DND-41 (cell line): ENCODE results near the gene PRR5.
"Not testable (repeated sequence)": the region's sequence is repeated elsewhere in the genome, so short reads cannot be mapped to it uniquely, and the experiment has no call there.

Experiments used
- ATAC-seq: fragments of 200-7000 bp; cut with Tn5 transposase; 3 replicates; pipeline ENCODE4 v1.9.1; 2021; ENCODE audit warnings: low read depth; ENCODE audit not compliant: insufficient read depth
- DNase-seq: peaks from one replicate; pipeline ENCODE4 v3.0.0-alpha.2; 2020
- H2AFZ ChIP-seq: 2 replicates; pipeline ENCODE4 v1.6.0; 2012; ENCODE audit warnings: low read depth, low read length
- H3K27ac ChIP-seq: 2 replicates; pipeline ENCODE4 v1.5.1; 2012; ENCODE audit warnings: low read length, inconsistent platforms
- H3K27me3 ChIP-seq: fragments of 200-600 bp; sonication (generic); 2 replicates; pipeline ENCODE4 v1.6.0; 2012; ENCODE audit warnings: low read length, mild to moderate bottlenecking, inconsistent platforms; ENCODE audit not compliant: insufficient read depth, poor library complexity
- H3K36me3 ChIP-seq: 2 replicates; pipeline ENCODE4 v1.5.1; 2012; ENCODE audit warnings: low read length, inconsistent platforms; ENCODE audit not compliant: insufficient read depth
- H3K4me1 ChIP-seq: 2 replicates; pipeline ENCODE4 v1.5.1; 2012; ENCODE audit warnings: mild to moderate bottlenecking, low read length; ENCODE audit not compliant: insufficient read depth
- H3K4me2 ChIP-seq: 2 replicates; pipeline ENCODE4 v1.6.0; 2012; ENCODE audit warnings: mild to moderate bottlenecking, moderate library complexity, low read length, inconsistent platforms; ENCODE audit not compliant: insufficient read depth
- H3K4me3 ChIP-seq, 2 experiments: fragments of 200-600 bp in 1 of 2; shearing (Covaris generic) in 1 of 2; 2 replicates each; pipeline ENCODE4 v1.5.1; 2012 to 2016; ENCODE audit warnings: inconsistent platforms in 2 of 2, low read length in 2 of 2, mild to moderate bottlenecking in 2 of 2, low read depth in 1 of 2, moderate library complexity in 1 of 2
- H3K79me2 ChIP-seq: 2 replicates; pipeline ENCODE4 v1.6.0; 2012; ENCODE audit warnings: low read length, inconsistent platforms; ENCODE audit not compliant: insufficient read depth
- H3K9ac ChIP-seq: 2 replicates; pipeline ENCODE4 v1.6.0; 2012; ENCODE audit warnings: low read depth, mild to moderate bottlenecking, inconsistent platforms, low read length, moderate library complexity
- H3K9me3 ChIP-seq: 2 replicates; pipeline ENCODE4 v1.5.1; 2012; ENCODE audit warnings: low read length, moderate library complexity, mild to moderate bottlenecking, inconsistent platforms; ENCODE audit not compliant: insufficient read depth, severe bottlenecking
- H4K20me1 ChIP-seq: 2 replicates; pipeline ENCODE4 v1.6.0; 2012; ENCODE audit warnings: low read length; ENCODE audit not compliant: insufficient read depth
- EZH2 ChIP-seq: IDR thresholded peaks from 3 replicates; pipeline ENCODE4 v1.6.1; 2012; ENCODE audit warnings: borderline replicate concordance, low read depth, mild to moderate bottlenecking, moderate library complexity, low read length, inconsistent platforms; ENCODE audit not compliant: severe bottlenecking
- TF ChIP-seq, protein P1 (sequence below): IDR thresholded peaks from 2 replicates; pipeline ENCODE4 v1.5.1; 2012; ENCODE audit warnings: borderline replicate concordance, low read length, moderate library complexity, mild to moderate bottlenecking; ENCODE audit not compliant: poor library complexity, severe bottlenecking; ENCODE audit errors: extremely low read depth

PRR5 gene

DNA sequence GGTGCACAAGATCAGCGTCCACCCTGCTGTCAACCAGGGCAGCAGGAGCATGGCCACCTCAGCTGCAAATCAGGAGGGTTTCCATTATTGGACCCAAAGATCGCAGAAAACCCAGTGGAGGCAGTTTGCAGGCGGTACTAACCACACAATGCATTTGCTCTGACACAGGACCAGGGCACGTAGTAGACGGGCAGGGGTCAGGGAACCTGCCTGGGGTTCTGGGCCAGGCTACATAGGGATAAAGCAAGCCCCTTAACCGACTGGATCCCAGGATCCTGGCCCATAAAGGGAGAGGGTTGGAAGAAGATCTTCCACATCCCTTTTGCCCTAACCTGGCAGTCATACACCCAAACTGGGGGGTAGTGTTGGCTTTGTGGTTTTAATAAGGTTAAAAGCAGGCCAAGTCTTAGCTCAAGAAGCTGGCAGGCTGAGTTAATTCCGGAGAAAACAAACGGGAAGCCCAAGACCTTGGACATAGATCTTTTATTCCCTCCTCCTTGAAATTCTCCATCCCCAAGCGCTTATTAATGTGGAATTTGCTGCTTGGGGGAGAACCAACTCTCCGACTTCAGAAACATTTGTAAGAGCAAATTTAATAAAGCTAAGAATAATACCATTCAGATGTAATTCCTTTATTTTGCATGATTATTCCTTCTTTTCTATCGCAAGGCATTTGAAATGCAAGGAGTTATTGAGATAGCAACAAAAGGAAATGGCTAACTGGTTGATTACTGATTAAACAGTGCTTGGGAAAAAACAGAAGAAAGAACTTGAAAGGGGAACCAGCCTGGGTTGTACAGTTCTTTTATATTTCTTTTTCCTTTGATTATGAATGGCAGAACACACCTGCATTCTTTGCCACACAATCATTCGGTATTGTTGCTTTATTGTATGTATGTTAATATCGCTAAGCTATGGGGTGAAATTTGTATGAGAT lies 44.1 kb downstream of the PRR5 start:
- Histone ChIP-seq H3K4me2 (no peak overlapping the region), H3K9ac (no peak overlapping the region), H4K20me1 (peaks cover 6% of the 10 kb centered on the region; the same call in 1 of the 2 replicates), H3K36me3 (no peaks in the 10 kb centered on the region), H2AFZ (no peak overlapping the region), H3K79me2 (no peaks in the 10 kb centered on the region), H3K27me3 (no peaks in the 10 kb centered on the region), H3K4me3 (no peak overlapping the region), H3K9me3 (no peaks in the 10 kb centered on the region), H3K27ac (no peak overlapping the region), H3K4me1 (no peaks in the 10 kb centered on the region)
- ATAC-seq (no peak), DNase-seq (no peak)
- TF ChIP-seq, protein P1, sequence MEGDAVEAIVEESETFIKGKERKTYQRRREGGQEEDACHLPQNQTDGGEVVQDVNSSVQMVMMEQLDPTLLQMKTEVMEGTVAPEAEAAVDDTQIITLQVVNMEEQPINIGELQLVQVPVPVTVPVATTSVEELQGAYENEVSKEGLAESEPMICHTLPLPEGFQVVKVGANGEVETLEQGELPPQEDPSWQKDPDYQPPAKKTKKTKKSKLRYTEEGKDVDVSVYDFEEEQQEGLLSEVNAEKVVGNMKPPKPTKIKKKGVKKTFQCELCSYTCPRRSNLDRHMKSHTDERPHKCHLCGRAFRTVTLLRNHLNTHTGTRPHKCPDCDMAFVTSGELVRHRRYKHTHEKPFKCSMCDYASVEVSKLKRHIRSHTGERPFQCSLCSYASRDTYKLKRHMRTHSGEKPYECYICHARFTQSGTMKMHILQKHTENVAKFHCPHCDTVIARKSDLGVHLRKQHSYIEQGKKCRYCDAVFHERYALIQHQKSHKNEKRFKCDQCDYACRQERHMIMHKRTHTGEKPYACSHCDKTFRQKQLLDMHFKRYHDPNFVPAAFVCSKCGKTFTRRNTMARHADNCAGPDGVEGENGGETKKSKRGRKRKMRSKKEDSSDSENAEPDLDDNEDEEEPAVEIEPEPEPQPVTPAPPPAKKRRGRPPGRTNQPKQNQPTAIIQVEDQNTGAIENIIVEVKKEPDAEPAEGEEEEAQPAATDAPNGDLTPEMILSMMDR = no peak
- no peak for TF ChIP-seq EZH2

DNA sequence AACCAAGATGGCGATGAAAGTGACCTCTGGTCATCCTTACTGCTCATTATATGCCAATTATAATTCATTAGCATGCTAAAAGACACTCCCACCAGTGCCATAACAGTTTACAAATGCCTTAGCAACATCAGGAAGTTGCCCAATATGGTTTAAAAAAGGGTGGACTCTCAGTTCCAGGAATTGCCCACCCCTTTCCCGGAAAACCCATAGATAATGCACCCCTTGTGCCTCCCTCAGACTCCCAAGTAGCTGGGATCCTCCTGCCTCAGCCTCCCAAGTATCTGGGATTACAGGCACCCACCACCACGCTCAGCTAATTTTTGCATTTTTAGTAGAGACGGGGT lies 45.8 kb downstream of the PRR5 start:
- not testable (repeated sequence) for H3K27ac ChIP-seq, H3K4me2 ChIP-seq, H3K27me3 ChIP-seq, H3K4me1 ChIP-seq, DNase-seq, H4K20me1 ChIP-seq, H3K36me3 ChIP-seq, H3K4me3 ChIP-seq, H3K9me3 ChIP-seq, H2AFZ ChIP-seq, H3K9ac ChIP-seq, H3K79me2 ChIP-seq, ATAC-seq

DNA sequence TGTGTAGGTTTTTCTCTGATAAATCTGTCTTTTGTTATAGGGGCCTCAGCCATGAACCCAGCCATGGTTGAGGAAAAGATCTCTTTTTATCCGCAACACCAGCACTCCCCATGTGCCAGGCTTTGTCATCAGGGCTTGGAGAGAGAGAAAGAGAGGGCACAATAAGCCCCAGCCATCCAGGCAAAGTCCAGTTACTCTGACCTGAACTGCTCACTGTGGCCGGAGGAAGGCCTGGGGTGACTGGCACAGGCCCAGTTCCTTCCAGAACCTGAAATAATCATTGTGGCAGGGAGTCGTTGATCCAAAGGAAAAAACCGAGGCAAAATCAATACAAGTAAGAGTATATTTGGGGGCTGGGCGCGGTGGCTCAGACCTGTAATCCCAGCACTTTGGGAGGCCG lies 46.5 kb downstream of the PRR5 start:
- H3K4me2 ChIP-seq = no peak overlapping the region
- H3K27me3 ChIP-seq = no peaks in the 10 kb centered on the region
- no peaks in the 10 kb centered on the region for H3K36me3 ChIP-seq
- H2AFZ ChIP-seq = no peak overlapping the region
- DNase-seq = no peak
- no peak overlapping the region for H3K9ac ChIP-seq
- no peak overlapping the region for H3K4me3 ChIP-seq
- H3K9me3 ChIP-seq = no peaks in the 10 kb centered on the region
- no peaks in the 10 kb centered on the region for H3K79me2 ChIP-seq
- H3K27ac ChIP-seq = no peak overlapping the region
- TF ChIP-seq, protein P1 = no peak
- no peak for TF ChIP-seq EZH2
- peaks cover 6% of the 10 kb centered on the region; the same call in 1 of the 2 replicates for H4K20me1 ChIP-seq
- ATAC-seq = no peak
- H3K4me1 ChIP-seq = no peaks in the 10 kb centered on the region

DNA sequence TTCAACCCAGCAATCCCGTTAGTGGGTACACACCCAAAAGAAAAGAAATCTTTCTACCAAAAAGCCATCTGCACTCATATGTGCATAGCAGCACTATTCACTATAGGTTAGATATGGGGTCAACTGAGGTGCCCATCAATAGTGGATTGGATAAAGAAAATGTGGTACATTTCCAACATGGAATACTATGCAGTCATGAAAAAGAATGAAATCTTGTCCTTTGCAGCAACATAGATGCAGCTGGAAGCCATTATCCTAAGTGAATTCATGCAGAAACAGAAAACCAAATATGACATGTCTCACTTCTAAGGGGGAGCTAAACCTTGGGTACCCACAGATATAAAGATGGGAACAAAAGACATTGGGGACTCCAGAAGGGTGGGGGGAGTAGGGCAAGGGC lies 48.5 kb downstream of the PRR5 start:
- DNase-seq (no peak), ATAC-seq (no peak)
- 0 out of 2 replicates have a peak, but pooled peaks cover under 1% of the 10 kb centered on the region for H4K20me1 ChIP-seq
- H3K27me3 ChIP-seq = no peaks in the 10 kb centered on the region
- H3K36me3 ChIP-seq = no peaks in the 10 kb centered on the region
- H3K9ac ChIP-seq = no peak overlapping the region
- no peak overlapping the region for H3K4me2 ChIP-seq
- no peaks in the 10 kb centered on the region for H3K9me3 ChIP-seq
- TF ChIP-seq, protein P1 = no peak
- no peak for TF ChIP-seq EZH2
- no peak overlapping the region for H3K4me3 ChIP-seq
- no peak overlapping the region for H2AFZ ChIP-seq
- H3K79me2 ChIP-seq = no peaks in the 10 kb centered on the region
- no peaks in the 10 kb centered on the region for H3K4me1 ChIP-seq
- H3K27ac ChIP-seq = no peak overlapping the region
